HEK293 (cell line): ENCODE results near the gene ATP8B4.

Experiments
- CTCF ChIA-PET: fragments of 350-600 bp; formaldehyde crosslinking; extraction: SDS; loops from one replicate; lab custom pipeline; 2021; ENCODE audit warnings: antibody characterized with exemption; lab: Yijun Ruan, JAX
- POLR2A ChIA-PET: fragments of 300-600 bp; formaldehyde crosslinking; extraction: SDS; loops from one replicate; lab custom pipeline; 2020; ENCODE audit warnings: antibody characterized with exemption, inconsistent platforms; lab: Yijun Ruan, JAX
- H3K27ac ChIP-seq: fragments of 200-500 bp; sonication (Bioruptor generic); 2 replicates; pipeline ENCODE4 v1.5.1; 2014; ENCODE audit warnings: low read depth, low read length, control low read depth, inconsistent platforms; ENCODE audit errors: extremely low read depth
- H3K36me3 ChIP-seq, 2 experiments: fragments of 200-500 bp in 1 of 2; sonication (Bioruptor generic) in 1 of 2; 1 replicate in 1 of 2; 2 replicates in 1 of 2; pipeline ENCODE4 v1.5.1; 2014 to 2017; ENCODE audit warnings: inconsistent platforms in 2 of 2, low read length in 2 of 2; ENCODE audit not compliant: control insufficient read depth in 2 of 2, insufficient read depth in 1 of 2
- H3K4me1 ChIP-seq: fragments of 200-500 bp; sonication (Bioruptor generic); 2 replicates; pipeline ENCODE4 v1.5.1; 2014; ENCODE audit warnings: mild to moderate bottlenecking, low read length, inconsistent platforms; ENCODE audit not compliant: control insufficient read depth, insufficient read depth
- H3K4me3 ChIP-seq: 2 replicates; pipeline ENCODE4 v1.5.1; 2011; ENCODE audit warnings: low read depth, mild to moderate bottlenecking, control low read depth, low read length, moderate library complexity
- H3K9me3 ChIP-seq: fragments of 200-500 bp; sonication (Bioruptor generic); 2 replicates; pipeline ENCODE4 v1.5.1; 2014; ENCODE audit warnings: low read depth, low read length, inconsistent platforms; ENCODE audit not compliant: control insufficient read depth, insufficient read depth
- IKZF3 ChIP-seq: fragments of 450-650 bp; IDR thresholded peaks from 2 replicates; pipeline ENCODE4 v1.5.0; 2018; ENCODE audit warnings: missing biosample characterization, mild to moderate bottlenecking, missing genetic modification characterization, moderate library complexity
- SETDB1 ChIP-seq: IDR thresholded peaks from one replicate; pipeline ENCODE4 v1.6.1; 2017; ENCODE audit warnings: mild to moderate bottlenecking, low read length, moderate library complexity, mixed read lengths; ENCODE audit not compliant: insufficient read length
- WT1 ChIP-seq: fragments of 450-650 bp; formaldehyde crosslinking; IDR thresholded peaks from 2 replicates; pipeline ENCODE4 v1.5.1; 2016; ENCODE audit warnings: missing biosample characterization, missing genetic modification characterization
- ZFP37 ChIP-seq: fragments of 450-650 bp; formaldehyde crosslinking; IDR thresholded peaks from 2 replicates; pipeline ENCODE4 v1.5.1; 2016; ENCODE audit warnings: missing biosample characterization, missing genetic modification characterization
- ZNF112 ChIP-seq: fragments of 450-650 bp; formaldehyde crosslinking; IDR thresholded peaks from 2 replicates; pipeline ENCODE4 v1.5.0; 2017; ENCODE audit warnings: missing biosample characterization, missing genetic modification characterization
- ZNF2 ChIP-seq: fragments of 450-650 bp; formaldehyde crosslinking; IDR thresholded peaks from 2 replicates; pipeline ENCODE4 v1.5.1; 2016; ENCODE audit warnings: missing biosample characterization, missing genetic modification characterization
- ZNF214 ChIP-seq: fragments of 450-650 bp; formaldehyde crosslinking; IDR thresholded peaks from 2 replicates; pipeline ENCODE4 v1.5.1; 2017; ENCODE audit warnings: missing biosample characterization, mild to moderate bottlenecking, missing genetic modification characterization, borderline replicate concordance
- ZNF221 ChIP-seq: fragments of 450-650 bp; formaldehyde crosslinking; IDR thresholded peaks from 2 replicates; pipeline ENCODE4 v1.5.1; 2017; ENCODE audit warnings: missing biosample characterization, missing genetic modification characterization, borderline replicate concordance
- ZNF223 ChIP-seq: fragments of 450-650 bp; formaldehyde crosslinking; IDR thresholded peaks from 2 replicates; pipeline ENCODE4 v1.5.1; 2016; ENCODE audit warnings: missing biosample characterization, missing genetic modification characterization
- ZNF24 ChIP-seq: fragments of 450-650 bp; formaldehyde crosslinking; IDR thresholded peaks from 2 replicates; pipeline ENCODE4 v1.5.1; 2016; ENCODE audit warnings: missing biosample characterization, missing genetic modification characterization
- ZNF416 ChIP-seq: fragments of 450-650 bp; formaldehyde crosslinking; IDR thresholded peaks from 2 replicates; pipeline ENCODE4 v1.5.1; 2016; ENCODE audit warnings: missing biosample characterization, missing genetic modification characterization
- ZNF426 ChIP-seq: fragments of 450-650 bp; formaldehyde crosslinking; IDR thresholded peaks from 2 replicates; pipeline ENCODE4 v1.5.1; 2017; ENCODE audit warnings: missing biosample characterization, missing genetic modification characterization, mild to moderate bottlenecking, inconsistent platforms, moderate library complexity
- ZNF585B ChIP-seq: fragments of 450-650 bp; formaldehyde crosslinking; IDR thresholded peaks from 2 replicates; pipeline ENCODE4 v1.5.1; 2016; ENCODE audit warnings: missing biosample characterization, missing genetic modification characterization
- ZNF596 ChIP-seq: fragments of 450-650 bp; IDR thresholded peaks from 2 replicates; pipeline ENCODE4 v1.5.0; 2018; ENCODE audit warnings: missing biosample characterization, mild to moderate bottlenecking, missing genetic modification characterization, moderate library complexity
- ZNF624 ChIP-seq: fragments of 450-650 bp; formaldehyde crosslinking; IDR thresholded peaks from 2 replicates; pipeline ENCODE4 v1.5.1; 2017; ENCODE audit warnings: missing biosample characterization, missing genetic modification characterization
- ZNF658 ChIP-seq: fragments of 450-650 bp; formaldehyde crosslinking; IDR thresholded peaks from 2 replicates; pipeline ENCODE4; 2016; ENCODE audit warnings: missing biosample characterization, missing genetic modification characterization
- ZNF670 ChIP-seq: fragments of 450-650 bp; formaldehyde crosslinking; IDR thresholded peaks from 2 replicates; pipeline ENCODE4 v1.5.1; 2016; ENCODE audit warnings: missing biosample characterization, missing genetic modification characterization, low read depth
- ZNF707 ChIP-seq: fragments of 450-650 bp; formaldehyde crosslinking; IDR thresholded peaks from 2 replicates; pipeline ENCODE4 v1.5.1; 2016; ENCODE audit warnings: missing biosample characterization, missing genetic modification characterization
- ZNF768 ChIP-seq: fragments of 450-650 bp; formaldehyde crosslinking; IDR thresholded peaks from 2 replicates; pipeline ENCODE4 v1.5.1; 2018; ENCODE audit warnings: missing biosample characterization, mild to moderate bottlenecking, missing genetic modification characterization
- ZNF776 ChIP-seq: fragments of 450-650 bp; formaldehyde crosslinking; IDR thresholded peaks from 2 replicates; pipeline ENCODE4 v1.5.0; 2017; ENCODE audit warnings: missing biosample characterization, missing genetic modification characterization, borderline replicate concordance
- ZNF830 ChIP-seq: fragments of 450-650 bp; IDR thresholded peaks from 2 replicates; pipeline ENCODE4 v1.5.0; 2018; ENCODE audit warnings: missing biosample characterization, missing genetic modification characterization, low read depth, mild to moderate bottlenecking, moderate library complexity
- ZNF837 ChIP-seq: fragments of 450-650 bp; formaldehyde crosslinking; IDR thresholded peaks from 2 replicates; pipeline ENCODE4 v1.5.1; 2016; ENCODE audit warnings: missing biosample characterization, missing genetic modification characterization
- ZSCAN16 ChIP-seq: fragments of 450-650 bp; formaldehyde crosslinking; IDR thresholded peaks from 2 replicates; pipeline ENCODE4 v1.5.1; 2016; ENCODE audit warnings: missing biosample characterization, missing genetic modification characterization
- TF ChIP-seq, protein P1 (sequence below): fragments of 450-650 bp; formaldehyde crosslinking; IDR thresholded peaks from 2 replicates; pipeline ENCODE4 v1.5.1; 2016; ENCODE audit warnings: missing biosample characterization, missing genetic modification characterization, borderline replicate concordance
- TF ChIP-seq, protein P2 (sequence below): fragments of 450-650 bp; formaldehyde crosslinking; IDR thresholded peaks from 2 replicates; pipeline ENCODE4 v1.5.1; 2017; ENCODE audit warnings: missing biosample characterization, missing genetic modification characterization
- TF ChIP-seq, protein P3 (sequence below): fragments of 450-650 bp; formaldehyde crosslinking; IDR thresholded peaks from 2 replicates; pipeline ENCODE4 v1.5.1; 2016; ENCODE audit warnings: missing biosample characterization, missing genetic modification characterization
- TF ChIP-seq, protein P4 (sequence below): fragments of 450-650 bp; formaldehyde crosslinking; IDR thresholded peaks from 2 replicates; pipeline ENCODE4 v1.5.1; 2016; ENCODE audit warnings: missing biosample characterization, missing genetic modification characterization

The ATP8B4 gene

DNA sequence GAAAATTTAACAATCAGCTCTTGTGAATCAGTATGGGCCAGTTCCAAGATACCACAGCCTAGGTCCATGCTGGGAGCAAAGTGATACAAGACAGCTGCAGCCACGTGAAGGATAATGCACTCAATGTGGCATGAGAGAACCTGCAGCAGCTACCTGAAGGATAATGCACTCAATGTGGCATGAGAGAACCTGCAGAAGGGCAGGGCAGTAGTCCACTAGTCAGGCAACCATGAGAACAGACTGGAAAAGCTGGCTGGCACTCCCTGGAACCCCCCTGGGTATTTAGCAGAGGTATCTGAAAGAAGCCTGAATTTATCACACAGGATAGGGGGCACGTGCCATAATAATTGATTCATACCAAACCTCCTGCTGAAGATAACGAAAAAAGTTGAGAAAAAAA, 237.6 kb downstream of the ATP8B4 start:
- POLR2A ChIA-PET, result no interaction called here
- CTCF ChIA-PET, result no interaction called here
- Histone ChIP-seq H3K27ac (no peak overlapping the region), H3K36me3 (no peaks in the 10 kb centered on the region), H3K4me1 (no peaks in the 10 kb centered on the region), H3K9me3 (no peaks in the 10 kb centered on the region), H3K4me3 (no peak overlapping the region)
- TF ChIP-seq ZNF707 (tag by site-specific recombination), result no peak
- no peak for TF ChIP-seq ZNF768 (tag by site-specific recombination)
- no peak for TF ChIP-seq ZFP37
- TF ChIP-seq ZNF830 (tag by site-specific recombination), result no peak
- no peak for TF ChIP-seq ZNF214 (tag by site-specific recombination)
- TF ChIP-seq ZNF658 (tag by site-specific recombination), result no peak
- TF ChIP-seq ZNF624 (tag by site-specific recombination), result no peak
- no peak for TF ChIP-seq SETDB1
- no peak for TF ChIP-seq ZNF776
- TF ChIP-seq, protein P1, sequence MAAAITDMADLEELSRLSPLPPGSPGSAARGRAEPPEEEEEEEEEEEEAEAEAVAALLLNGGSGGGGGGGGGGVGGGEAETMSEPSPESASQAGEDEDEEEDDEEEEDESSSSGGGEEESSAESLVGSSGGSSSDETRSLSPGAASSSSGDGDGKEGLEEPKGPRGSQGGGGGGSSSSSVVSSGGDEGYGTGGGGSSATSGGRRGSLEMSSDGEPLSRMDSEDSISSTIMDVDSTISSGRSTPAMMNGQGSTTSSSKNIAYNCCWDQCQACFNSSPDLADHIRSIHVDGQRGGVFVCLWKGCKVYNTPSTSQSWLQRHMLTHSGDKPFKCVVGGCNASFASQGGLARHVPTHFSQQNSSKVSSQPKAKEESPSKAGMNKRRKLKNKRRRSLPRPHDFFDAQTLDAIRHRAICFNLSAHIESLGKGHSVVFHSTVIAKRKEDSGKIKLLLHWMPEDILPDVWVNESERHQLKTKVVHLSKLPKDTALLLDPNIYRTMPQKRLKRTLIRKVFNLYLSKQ (tag by site-specific recombination), result no peak
- no peak for TF ChIP-seq IKZF3 (tag by site-specific recombination)
- no peak for TF ChIP-seq ZNF596
- TF ChIP-seq ZNF837, result no peak
- no peak for TF ChIP-seq ZSCAN16 (tag by site-specific recombination)
- no peak for TF ChIP-seq ZNF585B
- no peak for TF ChIP-seq ZNF426 (tag by site-specific recombination)
- TF ChIP-seq, protein P2, sequence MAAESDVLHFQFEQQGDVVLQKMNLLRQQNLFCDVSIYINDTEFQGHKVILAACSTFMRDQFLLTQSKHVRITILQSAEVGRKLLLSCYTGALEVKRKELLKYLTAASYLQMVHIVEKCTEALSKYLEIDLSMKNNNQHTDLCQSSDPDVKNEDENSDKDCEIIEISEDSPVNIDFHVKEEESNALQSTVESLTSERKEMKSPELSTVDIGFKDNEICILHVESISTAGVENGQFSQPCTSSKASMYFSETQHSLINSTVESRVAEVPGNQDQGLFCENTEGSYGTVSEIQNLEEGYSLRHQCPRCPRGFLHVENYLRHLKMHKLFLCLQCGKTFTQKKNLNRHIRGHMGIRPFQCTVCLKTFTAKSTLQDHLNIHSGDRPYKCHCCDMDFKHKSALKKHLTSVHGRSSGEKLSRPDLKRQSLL (tag by site-specific recombination), result no peak
- TF ChIP-seq, protein P3, sequence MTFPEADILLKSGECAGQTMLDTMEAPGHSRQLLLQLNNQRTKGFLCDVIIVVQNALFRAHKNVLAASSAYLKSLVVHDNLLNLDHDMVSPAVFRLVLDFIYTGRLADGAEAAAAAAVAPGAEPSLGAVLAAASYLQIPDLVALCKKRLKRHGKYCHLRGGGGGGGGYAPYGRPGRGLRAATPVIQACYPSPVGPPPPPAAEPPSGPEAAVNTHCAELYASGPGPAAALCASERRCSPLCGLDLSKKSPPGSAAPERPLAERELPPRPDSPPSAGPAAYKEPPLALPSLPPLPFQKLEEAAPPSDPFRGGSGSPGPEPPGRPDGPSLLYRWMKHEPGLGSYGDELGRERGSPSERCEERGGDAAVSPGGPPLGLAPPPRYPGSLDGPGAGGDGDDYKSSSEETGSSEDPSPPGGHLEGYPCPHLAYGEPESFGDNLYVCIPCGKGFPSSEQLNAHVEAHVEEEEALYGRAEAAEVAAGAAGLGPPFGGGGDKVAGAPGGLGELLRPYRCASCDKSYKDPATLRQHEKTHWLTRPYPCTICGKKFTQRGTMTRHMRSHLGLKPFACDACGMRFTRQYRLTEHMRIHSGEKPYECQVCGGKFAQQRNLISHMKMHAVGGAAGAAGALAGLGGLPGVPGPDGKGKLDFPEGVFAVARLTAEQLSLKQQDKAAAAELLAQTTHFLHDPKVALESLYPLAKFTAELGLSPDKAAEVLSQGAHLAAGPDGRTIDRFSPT (tag by site-specific recombination), result no peak
- no peak for TF ChIP-seq ZNF24

DNA sequence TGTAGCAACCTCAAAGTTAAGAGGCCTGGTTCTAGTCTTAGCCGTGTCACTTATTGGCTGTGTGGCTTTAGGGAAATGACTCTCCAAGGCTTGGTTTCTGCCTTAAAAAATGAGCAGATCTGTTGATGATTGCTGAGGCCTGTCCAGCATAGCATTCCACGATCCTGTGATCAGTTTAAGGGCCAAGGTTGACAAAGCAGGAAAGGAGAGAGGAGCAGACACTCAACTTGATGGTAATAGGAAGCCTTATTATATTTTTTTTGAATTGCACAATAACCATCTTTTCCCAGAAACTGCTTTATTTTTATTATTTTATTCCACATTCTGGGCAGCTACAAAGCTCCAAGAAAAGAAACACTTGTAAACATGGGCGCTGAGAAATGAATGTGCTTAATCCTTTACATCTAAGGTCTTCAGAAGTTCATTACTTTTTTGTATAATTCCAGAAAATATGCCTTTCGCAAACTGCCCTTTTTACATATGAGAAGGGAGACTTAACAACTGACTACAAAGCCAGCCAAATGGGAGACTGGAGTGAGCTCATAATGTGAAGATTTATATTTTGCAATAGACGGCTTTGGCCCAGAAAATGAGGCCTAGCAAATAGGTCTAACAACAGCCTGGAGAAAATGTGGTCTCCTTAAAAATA, 241.0 kb downstream of the ATP8B4 start:
- no peak overlapping the region for H3K4me3 ChIP-seq
- no peaks in the 10 kb centered on the region for H3K4me1 ChIP-seq
- H3K27ac ChIP-seq, result no peak overlapping the region
- POLR2A ChIA-PET, result no interaction called here
- no peaks in the 10 kb centered on the region for H3K9me3 ChIP-seq
- TF ChIP-seq ZNF670 (tag by site-specific recombination), result no peak
- no peak for TF ChIP-seq ZNF221 (tag by site-specific recombination)
- no peak for TF ChIP-seq WT1 (tag by site-specific recombination)
- TF ChIP-seq ZNF2, result no peak
- no peak for TF ChIP-seq ZNF223 (tag by site-specific recombination)
- no peak for TF ChIP-seq ZNF416 (tag by site-specific recombination)
- TF ChIP-seq, protein P4, sequence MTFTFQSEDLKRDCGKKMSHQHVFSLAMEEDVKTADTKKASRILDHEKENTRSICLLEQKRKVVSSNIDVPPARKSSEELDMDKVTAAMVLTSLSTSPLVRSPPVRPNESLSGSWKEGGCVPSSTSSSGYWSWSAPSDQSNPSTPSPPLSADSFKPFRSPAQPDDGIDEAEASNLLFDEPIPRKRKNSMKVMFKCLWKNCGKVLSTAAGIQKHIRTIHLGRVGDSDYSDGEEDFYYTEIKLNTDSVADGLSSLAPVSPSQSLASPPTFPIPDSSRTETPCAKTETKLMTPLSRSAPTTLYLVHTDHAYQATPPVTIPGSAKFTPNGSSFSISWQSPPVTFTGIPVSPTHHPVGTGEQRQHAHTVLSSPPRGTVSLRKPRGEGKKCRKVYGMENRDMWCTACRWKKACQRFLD (tag by site-specific recombination), result no peak
- TF ChIP-seq ZNF112 (tag by site-specific recombination), result no peak
- CTCF ChIA-PET, result no interaction called here
- no peaks in the 10 kb centered on the region for H3K36me3 ChIP-seq
